OCI-LY7 (cell line): ENCODE measurements around the gene TGM2. TPM values are rescaled to one million over a fixed set of nuclear protein-coding genes. Genes with fewer than 3 reads are reported as not detected.

Experiments
- BruUV-seq: library from RNA; stranded (reverse); fragments of 400-500 nt; replicated peaks from 2 replicates; lab custom pipeline; 2021; lab: Mats Ljungman, UMichigan
- CTCF ChIA-PET: fragments of 300-600 bp; sonication (Branson Sonifier 250); formaldehyde crosslinking; loops from one replicate; lab custom pipeline; 2022; ENCODE audit warnings: antibody characterized with exemption; ENCODE audit not compliant: unreplicated experiment; lab: Charles Lee
- POLR2A ChIA-PET: fragments of 300-600 bp; sonication (Branson Sonifier 250); formaldehyde crosslinking; loops from one replicate; lab custom pipeline; 2022; ENCODE audit warnings: antibody characterized with exemption; lab: Charles Lee
- DNase-seq: peaks from one replicate; pipeline ENCODE4 v3.0.0-alpha.2; 2015; ENCODE audit warnings: low spot score
- H2AFZ ChIP-seq: fragments of 200-600 bp; sonication (generic), shearing (Covaris generic); 2 replicates; pipeline ENCODE4 v1.6.1; 2014; ENCODE audit warnings: mild to moderate bottlenecking, antibody characterized with exemption, low read length, moderate library complexity
- H3K27ac ChIP-seq: fragments of 200-600 bp; sonication (generic); 2 replicates; pipeline ENCODE4 v1.5.1; 2014; ENCODE audit warnings: mixed run types, low read depth, mild to moderate bottlenecking, moderate library complexity, low read length, inconsistent platforms; ENCODE audit not compliant: poor library complexity, severe bottlenecking
- H3K36me3 ChIP-seq: fragments of 200-600 bp; sonication (generic); 2 replicates; pipeline ENCODE4 v1.6.1; 2014; ENCODE audit warnings: mild to moderate bottlenecking, antibody characterized with exemption, low read length, moderate library complexity, mixed read lengths; ENCODE audit not compliant: insufficient read depth
- H3K4me1 ChIP-seq: fragments of 200-600 bp; sonication (generic); 2 replicates; pipeline ENCODE4 v1.5.1; 2014; ENCODE audit warnings: mild to moderate bottlenecking, low read length; ENCODE audit not compliant: insufficient read depth, poor library complexity, severe bottlenecking
- H3K4me2 ChIP-seq: fragments of 200-600 bp; sonication (generic); 2 replicates; pipeline ENCODE4 v1.6.1; 2014; ENCODE audit warnings: mild to moderate bottlenecking, low read length
- H3K4me3 ChIP-seq: fragments of 200-600 bp; sonication (generic); 2 replicates; pipeline ENCODE4 v1.5.1; 2014; ENCODE audit warnings: mild to moderate bottlenecking, low read depth, low read length; ENCODE audit not compliant: poor library complexity, severe bottlenecking
- H3K79me2 ChIP-seq: fragments of 200-600 bp; sonication (generic); 2 replicates; pipeline ENCODE4 v1.6.1; 2016; ENCODE audit warnings: low read depth, mild to moderate bottlenecking, low read length, moderate library complexity, mixed read lengths; ENCODE audit not compliant: insufficient read depth
- H3K9me2 ChIP-seq: fragments of 200-600 bp; sonication (generic); 2 replicates; pipeline ENCODE4 v1.6.1; 2016; ENCODE audit warnings: mild to moderate bottlenecking, low read length, mixed read lengths; ENCODE audit not compliant: insufficient read depth
- H3K9me3 ChIP-seq: fragments of 200-600 bp; sonication (generic); 2 replicates; pipeline ENCODE4 v1.6.1; 2014; ENCODE audit warnings: mild to moderate bottlenecking, mixed run types, low read length, mixed read lengths
- H4K20me1 ChIP-seq: fragments of 200-600 bp; sonication (generic); 2 replicates; pipeline ENCODE4 v1.6.1; 2014; ENCODE audit warnings: mild to moderate bottlenecking, antibody characterized with exemption, low read length, moderate library complexity, mixed read lengths; ENCODE audit not compliant: insufficient read depth
- CTCF ChIP-seq: fragments of 200-600 bp; sonication (generic); conservative IDR thresholded peaks from 2 replicates; pipeline ENCODE4 v1.5.1; 2014; ENCODE audit warnings: mild to moderate bottlenecking, antibody characterized with exemption, low read length, moderate library complexity, mixed read lengths
- EZH2phosphoT487 ChIP-seq: fragments of 200-600 bp; sonication (generic); IDR thresholded peaks from 2 replicates; pipeline ENCODE4 v1.6.1; 2018; ENCODE audit warnings: low read depth, borderline replicate concordance, mild to moderate bottlenecking, mixed run types, antibody characterized with exemption, low read length, moderate library complexity, mixed read lengths
- intact Hi-C: fragments of 100-400 bp; cut with micrococcal nuclease; formaldehyde crosslinking; loops from one replicate; pipeline ENCODE4 v1.10.0; 2022; ENCODE audit not compliant: unreplicated experiment
- total RNA-seq, 2 experiments: library from RNA; depleted of rRNA in 1 of 2; stranded (reverse); fragments of >200 nt in 1 of 2; shearing (Covaris generic) in 1 of 2; gene quantifications; 2 replicates each; pipeline ENCODE4 v1.2.3, GENCODE V29; 2014 to 2022

TGM2 gene
- total RNA-seq, 2 experiments from 2014 or later, result not detected

- CTCF ChIA-PET, result interaction anchor here (0.6 kb wide), 1 partner anchor 820 kb away, joined by 4 read pairs; no protein-coding TSS in a partner anchor
Measured at GRCh38 chr20:38143646-38144554, 21.2 kb downstream of the TGM2 start.

GRCh38 chr20:38143238-38143645 is 21.8 kb downstream of the TGM2 start:
- TF ChIP-seq CTCF, result no peak
- BruUV-seq, result no TSS peak
- Histone ChIP-seq H3K4me3 (no peak overlapping the region), H3K27ac (no peak overlapping the region), H4K20me1 (no peaks in the 10 kb centered on the region), H3K4me1 (no peaks in the 10 kb centered on the region), H3K9me2 (no peaks in the 10 kb centered on the region), H3K4me2 (no peak overlapping the region), H3K36me3 (no peaks in the 10 kb centered on the region), H2AFZ (no peak overlapping the region), H3K9me3 (no peaks in the 10 kb centered on the region), H3K79me2 (no peaks in the 10 kb centered on the region)
- no peak for DNase-seq
- intact Hi-C loops, result no loop called here
- ChIA-PET POLR2A (no interaction called here), CTCF (no interaction called here)

More at GRCh38 chr20:38143646-38144554, 21.2 kb downstream of the TGM2 start:
- intact Hi-C loops, result no loop called here
- Histone ChIP-seq H3K27ac (no peak overlapping the region), H3K4me3 (no peak overlapping the region), H3K36me3 (no peaks in the 10 kb centered on the region), H2AFZ (no peak overlapping the region), H3K4me2 (no peak overlapping the region), H3K4me1 (no peaks in the 10 kb centered on the region), H3K79me2 (no peaks in the 10 kb centered on the region), H4K20me1 (no peaks in the 10 kb centered on the region), H3K9me2 (no peaks in the 10 kb centered on the region), H3K9me3 (no peaks in the 10 kb centered on the region)
- POLR2A ChIA-PET, result interaction anchor here (0.6 kb wide), 1 partner anchor 820 kb away, joined by 3 read pairs; no protein-coding TSS in a partner anchor
- no TSS peak for BruUV-seq
- DNase-seq, result no peak
- TF ChIP-seq CTCF (no peak), EZH2phosphoT487 (no peak)
